HG02970 (cell line): ENCODE results near the gene GTPBP1.
A peak's percentile ranks its signal among the peaks of the same experiment; 100 is the strongest.

Experiments
- ATAC-seq: cut with Tn5 transposase; IDR thresholded peaks from one replicate; pipeline ENCODE4 v1.9.1; 2021; ENCODE audit warnings: mild to moderate bottlenecking, moderate library complexity, moderate number of reproducible peaks; ENCODE audit not compliant: unreplicated experiment, low FRiP score

Gene GTPBP1

GRCh38 chr22:38700789-38701628 is 4.7 kb upstream of the GTPBP1 start, which contains the start of gene JOSD1:
JOSD1 (minus strand) TSS chr22:38700943; CDS start chr22:38699987, 956 bp downstream.
- peak; percentile 47 for ATAC-seq

GRCh38 chr22:38704654-38705234 is 1.0 kb upstream of the GTPBP1 start:
- ATAC-seq = no peak

GRCh38 chr22:38706101-38706900 is 557 bp downstream of the GTPBP1 start:
- ATAC-seq = peak; percentile 9

DNA sequence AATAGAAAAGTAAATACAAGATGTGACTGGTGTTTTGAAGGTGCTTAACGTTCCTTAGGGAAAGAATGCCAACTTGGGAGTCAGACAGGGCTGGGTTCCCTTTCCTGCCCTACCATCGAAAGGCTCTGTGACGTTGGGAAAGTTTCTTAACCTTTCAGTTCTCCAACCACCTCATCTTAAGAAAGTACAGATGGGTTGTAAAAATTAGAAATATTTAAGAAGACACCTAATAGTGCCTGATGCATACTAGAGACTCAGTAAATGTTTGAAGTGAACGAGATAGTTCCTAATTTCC is 1.1 kb downstream of the GTPBP1 start:
- ATAC-seq = no peak

- ATAC-seq = no peak
These were observed 1.6 kb downstream of the GTPBP1 start for GRCh38 chr22:38707346-38707745.

DNA sequence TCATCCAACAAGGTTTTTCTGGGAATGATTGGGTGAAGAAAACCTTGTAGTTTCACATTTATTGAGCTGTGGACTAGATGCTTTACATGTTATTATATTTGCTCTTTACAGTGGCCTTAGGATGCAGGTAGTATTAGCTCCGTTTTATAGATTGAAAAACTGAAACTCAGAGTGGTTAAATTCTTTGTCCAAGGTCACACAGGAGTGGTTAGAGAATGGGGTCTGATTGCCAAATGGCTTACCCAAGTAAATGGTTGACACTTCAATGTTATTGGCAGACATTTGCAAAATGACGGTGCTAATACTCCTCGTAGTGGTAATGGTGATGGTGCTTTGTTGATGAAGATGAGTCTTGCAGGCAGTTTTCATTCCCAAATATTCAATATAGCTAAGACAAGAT is 2.2 kb downstream of the GTPBP1 start:
- ATAC-seq = no peak

DNA sequence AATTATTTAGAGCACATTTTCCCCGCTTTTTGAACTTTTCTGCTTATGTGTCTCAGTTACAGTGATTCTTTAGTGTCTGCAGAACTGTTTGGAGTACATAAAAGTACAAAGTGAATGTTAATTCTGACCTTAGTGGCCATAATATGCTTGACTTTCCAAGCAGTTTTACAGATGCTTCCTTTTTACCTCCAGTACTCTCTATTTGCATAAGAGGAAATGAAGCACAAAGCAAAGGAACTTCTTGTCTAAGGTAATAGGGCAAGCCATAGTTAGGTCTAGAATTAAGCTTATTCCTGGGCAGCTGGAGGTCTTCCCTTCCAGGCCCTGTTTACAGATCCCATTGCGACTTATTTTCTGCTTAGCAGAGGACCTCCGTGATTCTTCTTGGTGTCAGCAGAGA is 3.6 kb downstream of the GTPBP1 start:
- ATAC-seq = no peak

GRCh38 chr22:38710351-38710750 is 4.6 kb downstream of the GTPBP1 start:
- ATAC-seq = no peak

DNA sequence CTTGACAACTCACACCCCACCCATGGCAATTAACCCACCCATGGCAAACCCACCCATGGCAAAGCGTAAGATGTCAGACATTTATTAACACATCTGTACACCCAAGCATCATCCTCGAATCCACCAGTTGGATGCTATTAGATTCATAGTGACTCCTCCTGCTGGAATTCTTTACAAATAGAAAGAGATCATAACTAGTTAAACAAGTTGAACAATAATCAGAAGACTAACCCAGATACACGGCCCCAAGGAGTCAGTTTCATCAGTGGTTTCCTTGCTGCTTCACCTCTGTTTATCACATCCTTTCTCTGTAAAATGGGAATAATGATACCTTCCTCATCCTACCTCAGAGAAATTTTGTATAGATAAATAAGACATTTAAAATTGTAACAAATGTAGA is 5.1 kb downstream of the GTPBP1 start:
- no peak for ATAC-seq

GRCh38 chr22:38712486-38713207 is 6.9 kb downstream of the GTPBP1 start:
- no peak for ATAC-seq

DNA sequence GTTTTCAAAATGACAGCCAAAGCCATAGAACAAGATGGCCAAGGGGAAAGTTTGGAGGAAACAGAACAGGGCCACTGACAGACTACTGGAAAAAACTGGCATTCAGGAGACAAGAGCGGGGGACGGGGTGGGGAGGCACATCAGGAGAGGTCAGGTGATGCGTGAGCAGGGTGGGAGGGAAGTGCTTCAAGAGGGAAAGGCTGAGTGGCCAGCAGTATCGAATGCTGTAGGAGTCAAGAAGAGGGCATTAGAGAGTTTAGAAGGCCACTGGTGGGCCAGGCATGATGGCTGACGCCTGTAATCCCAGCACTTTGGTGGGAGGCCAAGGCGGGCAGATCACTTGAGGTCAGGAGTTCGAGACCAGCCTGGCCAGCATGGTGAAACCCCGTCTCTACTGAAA is 8.2 kb downstream of the GTPBP1 start:
- ATAC-seq = no peak

- no peak for ATAC-seq
These were observed 9.5 kb downstream of the GTPBP1 start for GRCh38 chr22:38715176-38715764.

DNA sequence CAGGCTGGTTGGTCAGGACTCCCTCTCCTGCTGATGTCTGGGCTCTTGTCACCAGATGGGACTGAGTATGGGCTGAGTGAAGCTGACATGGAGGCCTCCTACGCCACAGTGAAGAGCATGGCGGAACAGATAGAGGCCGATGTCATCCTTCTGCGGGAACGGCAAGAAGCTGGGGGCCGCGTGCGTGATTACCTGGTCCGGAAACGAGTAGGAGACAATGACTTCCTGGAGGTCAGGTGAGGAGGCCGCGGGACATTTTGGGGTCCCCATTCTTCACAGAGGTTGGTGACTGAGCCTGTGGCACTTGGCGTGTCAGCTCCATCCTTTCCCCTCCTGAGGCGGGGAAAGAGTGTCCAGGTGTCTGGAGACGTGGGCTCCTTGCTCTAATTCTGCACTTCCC is 10.1 kb downstream of the GTPBP1 start:
- ATAC-seq = no peak

- no peak for ATAC-seq
These were observed 10.5 kb downstream of the GTPBP1 start for GRCh38 chr22:38716271-38716670.

GRCh38 chr22:38716826-38717225 is 11.1 kb downstream of the GTPBP1 start:
- ATAC-seq = no peak

GRCh38 chr22:38717244-38717643 is 11.5 kb downstream of the GTPBP1 start:
- no peak for ATAC-seq

- ATAC-seq = no peak
These were observed 12.7 kb downstream of the GTPBP1 start for GRCh38 chr22:38718414-38718813.

- no peak for ATAC-seq
These were observed 13.5 kb downstream of the GTPBP1 start for GRCh38 chr22:38719196-38719595.

GRCh38 chr22:38720350-38720749 is 14.6 kb downstream of the GTPBP1 start:
- ATAC-seq = no peak

- no peak for ATAC-seq
These were observed 15.8 kb downstream of the GTPBP1 start for GRCh38 chr22:38721551-38721950.
